T-helper 1 cell treated with Interleukin-12 subunit alpha and Interleukin-12 subunit beta and Interleukin-4 antibody, amounts not matched to agents 30 ng/mL and 1 ng/mL, for 36 hours (primary cell): Measurements from ENCODE around the gene HIRA. TPM values are rescaled to one million over a fixed set of nuclear protein-coding genes. Genes with fewer than 3 reads are reported as not detected.

Experiments
- intact Hi-C: fragments of 100-400 bp; cut with micrococcal nuclease; formaldehyde crosslinking; loops from one replicate; pipeline ENCODE4 v1.15.1; 2024
- total RNA-seq: library from RNA; stranded (reverse); gene quantifications from 2 replicates; pipeline ENCODE4 v1.2.3, GENCODE V29; 2022

HIRA gene
- total RNA-seq, 1 donor from 2014 or later = 46.5 TPM

DNA sequence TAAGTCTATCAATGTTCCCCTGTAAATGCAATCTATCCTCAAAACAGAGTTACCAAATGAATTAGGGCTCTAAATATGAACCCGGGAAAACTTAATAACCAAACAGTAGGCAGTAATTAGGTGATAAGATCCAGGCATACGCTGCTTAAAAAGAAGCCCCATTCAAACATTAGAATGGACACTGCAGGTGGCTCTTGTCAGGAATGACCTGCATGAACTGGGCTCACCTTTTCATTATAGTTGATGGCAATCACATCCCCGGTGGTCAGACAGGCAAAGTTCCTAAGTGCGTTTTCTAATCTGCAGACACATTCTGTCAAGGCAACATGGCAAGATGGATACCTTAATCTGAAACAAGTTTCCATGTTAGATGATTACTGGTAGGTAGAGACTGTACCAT is 33.4 kb upstream of the HIRA start:
- intact Hi-C loops = no loop called here

DNA sequence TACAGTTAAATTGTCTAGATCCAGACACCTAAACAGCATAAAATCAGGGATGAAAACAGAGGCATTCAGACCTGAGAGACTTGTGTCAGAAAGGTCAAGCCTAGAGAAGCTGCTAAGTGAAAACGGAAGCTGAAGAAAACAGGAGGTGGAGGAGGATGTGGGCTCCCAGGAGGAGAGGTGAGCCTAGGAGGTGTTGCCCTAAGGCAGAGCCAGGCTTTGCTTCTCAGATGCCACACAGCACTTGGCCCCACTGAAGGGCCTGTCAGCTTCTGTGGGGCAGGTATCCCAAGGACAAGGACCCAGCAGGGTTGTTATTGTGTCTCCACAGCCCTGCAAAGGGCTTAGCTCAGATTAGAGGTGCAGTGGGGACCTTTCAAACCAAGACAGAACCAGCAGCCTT is 33.0 kb upstream of the HIRA start:
- intact Hi-C loops = no loop called here

DNA sequence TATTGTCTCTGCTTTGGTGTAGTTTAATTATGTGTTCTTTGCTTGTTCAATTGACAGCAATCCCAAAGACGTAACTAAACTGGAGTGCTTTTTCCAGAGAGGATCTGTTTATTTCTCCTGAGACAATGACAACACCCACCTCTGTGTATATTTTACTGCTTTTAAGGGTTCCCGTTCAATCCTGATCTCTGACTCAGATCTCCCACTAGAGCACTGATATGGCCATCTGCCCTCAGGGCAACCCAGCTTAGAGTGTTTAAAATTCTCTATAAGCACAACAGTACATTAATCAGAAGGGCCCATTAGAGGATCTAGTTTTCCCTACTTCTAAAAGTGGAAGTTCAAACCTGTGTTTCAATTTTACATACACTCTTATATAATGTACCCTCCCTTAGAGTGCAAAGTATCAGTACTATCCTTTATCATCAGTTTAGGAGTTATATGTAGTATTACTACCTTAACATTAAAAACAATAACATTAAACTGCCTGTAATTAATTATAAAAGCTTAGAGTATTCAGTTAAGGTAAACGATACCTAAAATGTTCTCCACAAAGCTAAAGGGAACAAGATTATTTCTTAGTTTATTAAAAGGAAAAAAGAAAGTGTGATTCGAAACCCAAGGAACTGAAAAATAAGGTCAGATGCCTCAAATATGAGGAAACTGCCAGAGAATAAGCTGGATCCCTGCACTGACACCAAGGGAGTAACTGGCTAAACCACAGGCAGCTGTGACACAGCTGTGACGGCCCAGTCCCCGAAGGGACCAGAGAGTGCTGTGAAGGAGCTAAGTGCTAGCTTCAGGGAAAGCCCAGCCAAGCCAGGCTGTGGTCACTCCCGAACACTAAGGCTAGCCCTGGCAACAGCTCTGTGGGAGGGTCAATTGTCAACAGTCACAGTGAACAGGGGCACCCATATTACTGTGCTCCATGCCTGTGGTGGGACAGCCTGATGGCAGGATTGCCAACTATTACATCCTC is 32.2 kb upstream of the HIRA start:
- intact Hi-C loops = no loop called here

DNA sequence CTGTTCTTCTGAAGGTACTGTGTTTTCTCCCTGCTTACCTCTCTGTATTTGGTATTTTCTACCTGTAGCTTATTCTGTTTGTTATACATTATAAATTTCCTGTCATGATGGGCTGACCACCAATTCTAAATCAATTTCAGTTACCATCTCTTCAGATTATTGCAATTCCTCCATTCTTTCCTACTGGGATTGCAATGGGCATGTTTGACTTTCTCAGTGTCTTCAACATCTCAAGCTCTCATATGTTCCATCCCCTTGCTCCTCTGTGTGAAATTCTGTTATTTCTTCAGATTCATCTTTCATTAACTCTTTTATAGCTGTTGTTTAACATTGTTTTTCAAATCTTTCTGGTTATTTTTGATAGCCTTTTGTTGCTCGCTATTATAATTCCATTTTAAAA is 31.5 kb upstream of the HIRA start:
- intact Hi-C loops = no loop called here

DNA sequence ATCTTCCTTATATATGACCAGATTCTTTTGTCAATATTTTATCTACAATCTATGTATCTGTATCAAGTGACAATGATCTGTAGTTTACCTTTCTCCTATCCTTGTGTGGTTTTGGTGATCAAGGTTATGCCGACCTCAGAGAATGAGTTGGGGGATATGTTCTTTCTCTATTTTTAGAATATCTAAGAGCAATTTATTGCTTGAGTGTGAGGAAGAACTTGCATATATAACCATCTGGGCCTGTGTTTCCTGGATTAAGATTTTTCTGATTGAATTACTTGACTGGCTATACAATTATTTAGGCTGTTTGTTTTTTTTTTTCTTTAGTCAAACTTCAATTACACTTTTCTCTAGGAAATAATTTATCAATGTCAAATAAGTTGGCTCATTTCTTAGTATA is 30.0 kb upstream of the HIRA start:
- intact Hi-C loops = no loop called here

DNA sequence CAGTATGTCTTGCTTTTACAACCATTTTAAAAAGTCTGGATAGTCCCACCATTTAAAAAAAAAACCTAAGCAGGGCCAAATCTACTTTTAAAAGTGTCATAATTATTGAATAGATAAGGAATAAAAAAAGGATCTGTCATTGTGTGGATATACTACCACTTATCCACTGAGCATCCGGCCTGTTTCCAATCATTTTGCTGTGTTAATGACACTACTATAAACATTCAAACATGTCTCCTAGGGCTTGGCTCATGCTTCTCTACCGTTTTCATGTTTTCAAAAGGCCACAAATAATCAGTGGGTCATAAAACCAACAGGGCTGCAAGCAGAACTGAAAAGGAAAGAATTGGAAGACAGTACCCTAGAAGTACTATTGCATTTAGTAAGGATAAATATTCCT is 28.5 kb upstream of the HIRA start:
- intact Hi-C loops = no loop called here

DNA sequence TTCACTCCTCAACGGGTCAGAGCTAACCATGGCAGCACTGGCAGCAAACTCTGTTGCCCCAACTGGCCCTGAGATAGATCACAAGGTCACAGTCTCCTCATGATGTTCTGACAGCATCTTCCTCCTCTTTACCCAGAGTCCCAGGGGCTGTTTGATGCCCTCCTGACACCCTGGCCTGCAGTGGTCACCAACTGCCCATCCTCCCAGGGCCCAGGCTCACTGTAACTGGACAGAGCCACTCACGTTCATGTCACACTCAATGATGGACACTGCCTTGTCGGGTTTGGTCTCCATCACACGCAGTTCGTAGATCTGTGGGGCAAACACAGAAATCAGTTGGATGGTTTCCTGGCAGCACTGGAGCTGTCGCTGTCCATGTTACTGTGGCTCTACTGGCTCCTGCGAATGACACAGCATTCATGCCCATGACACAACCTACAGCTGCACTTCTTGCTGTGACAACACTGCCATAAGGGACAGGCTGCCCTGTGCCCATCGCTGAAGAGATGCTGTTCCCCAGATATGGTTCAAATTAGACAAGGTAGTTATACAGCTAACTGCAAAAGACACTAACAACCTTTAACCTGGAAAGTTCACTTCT is 26.4 kb upstream of the HIRA start:
- intact Hi-C loops = no loop called here

DNA sequence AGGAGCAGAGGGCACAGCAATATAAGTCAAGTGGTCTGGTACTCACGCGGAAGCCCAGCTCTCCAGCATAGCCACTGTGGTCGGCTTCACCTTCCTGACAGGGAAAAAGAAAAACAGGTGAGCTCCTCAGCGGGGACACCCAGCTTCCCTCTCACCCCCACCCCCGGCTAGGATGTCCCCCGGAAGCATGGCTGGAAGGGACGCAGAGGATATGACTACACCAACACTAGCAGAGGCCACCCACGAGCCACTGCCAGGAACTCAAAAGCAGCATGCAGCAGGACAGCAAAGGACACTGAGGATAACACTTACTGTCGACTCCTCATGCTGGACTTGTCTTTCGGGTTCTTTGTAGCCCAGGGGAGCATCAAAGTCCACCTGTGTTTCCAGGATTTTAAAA is 25.0 kb upstream of the HIRA start:
- intact Hi-C loops = no loop called here

DNA sequence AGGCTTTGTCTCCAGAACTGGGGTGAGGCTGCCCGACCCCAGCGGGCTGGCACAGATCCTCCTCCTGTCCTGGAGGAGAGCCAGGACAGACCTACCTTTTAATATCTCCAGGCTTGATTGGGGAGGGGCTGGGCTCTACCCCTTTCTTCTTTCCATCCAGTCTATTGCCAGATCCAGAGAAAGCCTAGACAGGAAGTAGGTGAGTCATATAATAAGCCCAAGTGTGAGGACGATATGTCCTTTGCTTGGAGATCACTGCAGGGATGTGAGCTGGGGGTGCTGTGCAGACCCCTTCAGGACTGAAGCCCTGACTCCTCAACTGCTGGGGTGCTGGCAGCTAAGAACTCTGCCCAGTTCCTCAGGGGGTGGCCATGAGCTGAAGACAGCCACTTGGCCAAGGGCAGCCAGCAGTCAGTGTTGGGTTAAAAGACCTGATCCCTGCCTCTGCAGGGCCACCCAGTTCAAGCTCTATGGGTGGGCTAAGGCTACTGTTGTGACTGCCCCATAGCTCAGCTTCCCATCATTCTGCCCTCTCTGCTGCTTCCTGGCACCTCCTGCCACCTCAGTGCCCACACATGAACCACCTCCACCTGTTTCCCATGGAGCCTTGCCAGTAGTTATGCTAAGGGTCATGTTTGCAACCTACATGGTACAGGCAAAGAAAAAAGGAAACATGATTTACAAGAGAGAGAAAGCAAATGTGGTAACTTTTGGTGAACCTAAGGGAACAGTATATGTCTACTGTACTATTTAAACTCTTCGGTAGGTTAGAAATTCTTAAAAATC is 24.2 kb upstream of the HIRA start:
- intact Hi-C loops = no loop called here

DNA sequence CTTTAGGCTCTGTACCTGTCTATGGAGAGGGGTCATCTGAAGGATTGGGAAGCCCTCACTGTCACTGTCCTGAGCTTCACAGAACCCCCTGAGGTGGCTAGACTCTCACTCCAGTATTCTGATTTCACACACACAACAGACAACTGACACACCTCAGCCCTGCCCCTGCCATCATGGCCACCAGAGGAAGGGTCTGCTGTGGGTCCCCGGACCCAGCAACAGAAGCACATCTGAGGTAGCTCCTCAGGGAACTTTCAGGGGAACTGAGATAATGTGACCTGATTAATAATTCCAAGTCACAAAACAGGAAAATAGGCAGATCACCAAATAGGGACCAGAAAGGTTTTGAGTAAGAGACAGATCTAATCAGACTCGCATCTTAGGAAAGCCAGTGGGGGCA is 23.5 kb upstream of the HIRA start:
- intact Hi-C loops = no loop called here

DNA sequence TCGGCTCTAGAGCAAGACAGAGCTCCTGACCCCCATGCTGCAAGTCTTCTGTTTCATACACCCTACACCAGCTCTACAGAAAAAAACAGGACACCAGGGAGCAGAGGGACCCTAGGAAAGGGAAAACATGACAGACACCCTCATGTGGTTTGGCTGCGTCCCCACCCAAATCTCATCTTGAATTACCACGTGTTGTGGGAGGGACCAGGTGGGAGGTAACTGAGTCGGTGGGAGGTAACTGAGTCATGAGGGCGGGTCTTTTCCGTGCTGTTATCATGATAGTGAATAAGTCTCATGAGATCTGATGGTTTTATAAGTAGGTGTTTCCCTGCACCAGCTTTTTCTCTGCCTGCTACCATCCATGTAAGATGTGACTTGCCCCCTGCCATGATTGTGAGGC is 22.6 kb upstream of the HIRA start:
- intact Hi-C loops = no loop called here

DNA sequence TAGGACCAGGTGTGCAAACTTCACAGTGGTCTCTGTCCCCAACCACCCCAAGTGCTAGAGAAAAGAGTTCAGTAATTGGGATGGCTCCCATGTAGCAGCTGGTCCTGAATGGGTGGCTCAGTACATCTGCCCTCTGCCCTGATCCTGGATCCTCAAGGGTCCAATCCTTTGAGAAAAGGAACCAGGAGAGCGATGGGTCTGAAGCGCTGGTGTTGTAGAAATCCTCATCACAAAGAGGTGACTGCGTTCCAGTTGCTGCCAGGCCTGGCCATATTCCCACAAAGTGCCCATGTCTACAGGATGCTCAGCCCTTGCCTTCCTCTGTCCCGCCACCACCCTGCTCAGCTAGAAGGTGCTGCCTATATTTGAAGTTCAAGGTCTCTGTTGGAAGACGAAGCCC is 22.2 kb upstream of the HIRA start:
- intact Hi-C loops = no loop called here

DNA sequence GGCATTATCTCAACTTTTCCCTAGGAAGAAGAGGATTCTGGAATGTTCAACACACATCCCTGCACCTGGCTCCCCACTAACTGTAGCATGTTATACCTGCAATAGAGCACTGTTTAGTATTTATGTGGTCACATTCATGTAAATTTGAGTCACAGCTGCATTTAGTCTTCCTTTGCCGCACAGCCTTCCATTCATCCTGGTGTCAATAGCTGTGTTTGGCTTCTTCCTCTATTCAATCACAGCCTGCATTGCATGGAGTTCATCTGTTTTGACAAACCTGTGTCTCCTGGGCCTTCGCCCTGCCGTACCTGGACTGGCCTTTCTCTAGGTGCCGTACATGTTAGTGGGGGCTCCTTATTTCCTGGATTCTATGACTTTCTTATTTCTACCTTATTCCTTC is 20.0 kb upstream of the HIRA start:
- intact Hi-C loops = no loop called here

DNA sequence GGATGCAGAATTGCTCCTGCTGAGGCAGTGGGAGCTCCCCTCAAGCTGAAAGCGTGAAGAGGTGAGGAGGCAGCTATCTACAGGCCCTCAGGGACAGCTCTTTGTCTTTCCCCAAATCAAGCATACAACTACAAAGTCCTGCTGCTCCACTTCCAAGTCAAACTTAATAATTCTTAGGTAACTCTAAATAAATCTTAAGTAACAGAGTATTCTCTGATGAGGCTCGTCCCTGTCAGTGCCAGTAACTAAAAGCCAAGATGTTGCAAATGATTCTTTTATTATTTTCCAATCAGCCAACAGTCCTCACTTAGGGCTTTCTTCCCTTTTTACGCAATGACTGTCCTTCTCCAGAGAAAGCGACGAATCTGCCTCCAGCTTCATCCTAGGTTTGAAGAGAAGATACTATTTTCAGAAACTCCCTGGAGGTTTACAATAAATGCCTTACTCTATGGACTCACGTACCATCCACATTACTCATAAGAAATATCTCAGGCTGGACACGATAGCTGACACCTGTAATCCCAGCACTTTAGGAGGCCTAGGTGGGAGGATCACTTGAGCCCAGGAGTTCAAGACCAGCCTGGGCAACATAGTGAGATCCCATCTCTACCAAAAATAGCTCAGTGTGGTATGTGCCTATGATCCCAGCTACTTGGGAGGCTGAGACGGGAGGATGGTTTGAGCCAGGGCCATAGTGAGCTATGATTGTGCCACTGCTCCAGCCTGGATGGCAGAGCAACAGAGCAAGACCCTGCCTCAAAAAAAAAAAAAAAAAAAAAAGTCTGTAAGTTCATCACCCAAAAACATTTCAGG is 19.0 kb upstream of the HIRA start:
- intact Hi-C loops = no loop called here

DNA sequence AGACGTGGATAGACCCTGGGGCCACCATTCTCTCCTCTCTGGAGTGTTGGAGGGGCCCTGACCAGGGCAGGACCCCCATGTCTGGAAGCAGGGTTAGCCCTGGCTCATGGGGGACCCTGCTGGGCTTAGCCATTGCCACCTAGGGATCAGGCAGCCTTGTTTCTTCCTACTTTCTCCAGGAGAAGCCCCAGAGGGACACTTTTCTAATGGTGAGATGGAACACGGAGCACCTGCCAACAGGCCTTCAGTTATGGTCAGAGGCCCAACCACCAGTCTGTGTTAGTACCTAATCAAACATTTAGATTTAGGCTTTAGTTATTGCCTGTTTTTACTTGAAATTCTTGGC is 17.9 kb upstream of the HIRA start:
- intact Hi-C loops = no loop called here

DNA sequence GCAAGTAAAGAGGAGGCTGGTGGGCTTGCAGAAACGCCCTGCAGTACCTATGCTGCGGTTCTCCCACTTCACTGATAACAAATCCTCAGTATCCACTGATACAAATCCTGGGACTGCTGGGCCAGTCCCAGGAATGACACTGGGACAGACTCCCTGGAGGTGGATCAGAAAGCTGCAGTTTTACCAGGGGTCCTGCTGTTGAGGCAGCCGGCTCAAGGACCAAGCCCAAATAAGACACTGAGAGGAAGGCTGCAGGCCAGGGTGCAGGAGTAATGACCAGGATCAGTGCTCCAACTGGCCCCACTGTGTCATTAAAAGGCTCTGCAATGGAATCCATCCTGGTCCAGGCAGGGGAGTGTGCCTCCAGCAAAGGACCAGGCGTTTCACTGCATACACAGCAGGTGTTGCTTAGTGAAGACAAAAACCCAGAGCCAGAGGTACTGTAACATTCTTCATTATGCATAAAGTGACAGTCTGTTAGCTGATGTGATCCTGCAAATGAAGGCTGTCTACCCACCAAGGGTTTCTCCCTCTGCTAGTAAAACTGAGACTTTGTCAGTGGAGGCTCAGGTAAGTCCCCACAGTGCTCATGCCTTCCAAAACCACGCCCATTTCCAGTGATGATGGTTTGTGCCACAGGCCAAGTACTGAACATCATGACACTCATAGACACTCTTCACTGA is 17.3 kb upstream of the HIRA start:
- intact Hi-C loops = no loop called here

DNA sequence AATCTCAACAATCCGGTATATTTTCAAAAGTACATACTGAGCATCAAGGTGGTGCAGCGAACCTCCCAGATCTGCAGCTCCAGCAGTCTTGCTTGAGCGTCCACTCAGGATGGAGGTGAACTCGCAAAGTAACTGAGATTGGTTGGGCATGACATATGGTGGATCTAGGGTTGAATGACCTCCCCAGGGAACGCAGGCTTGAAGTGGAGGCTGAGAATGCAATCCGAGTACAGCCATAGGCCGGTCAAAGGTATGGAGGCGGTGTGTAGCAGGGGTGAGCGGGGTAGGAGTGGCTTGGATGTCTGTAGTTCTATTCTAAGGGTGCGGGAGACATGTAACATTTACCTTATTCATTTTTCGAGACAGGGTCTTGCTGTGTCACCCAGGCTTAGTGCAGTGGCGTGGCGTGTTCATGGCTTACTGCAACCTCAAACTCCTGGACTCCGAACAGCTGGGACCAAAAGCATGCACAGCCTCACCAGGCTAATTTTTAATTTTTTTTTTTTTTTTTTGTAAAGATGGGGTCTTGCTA is 16.6 kb upstream of the HIRA start:
- intact Hi-C loops = no loop called here

DNA sequence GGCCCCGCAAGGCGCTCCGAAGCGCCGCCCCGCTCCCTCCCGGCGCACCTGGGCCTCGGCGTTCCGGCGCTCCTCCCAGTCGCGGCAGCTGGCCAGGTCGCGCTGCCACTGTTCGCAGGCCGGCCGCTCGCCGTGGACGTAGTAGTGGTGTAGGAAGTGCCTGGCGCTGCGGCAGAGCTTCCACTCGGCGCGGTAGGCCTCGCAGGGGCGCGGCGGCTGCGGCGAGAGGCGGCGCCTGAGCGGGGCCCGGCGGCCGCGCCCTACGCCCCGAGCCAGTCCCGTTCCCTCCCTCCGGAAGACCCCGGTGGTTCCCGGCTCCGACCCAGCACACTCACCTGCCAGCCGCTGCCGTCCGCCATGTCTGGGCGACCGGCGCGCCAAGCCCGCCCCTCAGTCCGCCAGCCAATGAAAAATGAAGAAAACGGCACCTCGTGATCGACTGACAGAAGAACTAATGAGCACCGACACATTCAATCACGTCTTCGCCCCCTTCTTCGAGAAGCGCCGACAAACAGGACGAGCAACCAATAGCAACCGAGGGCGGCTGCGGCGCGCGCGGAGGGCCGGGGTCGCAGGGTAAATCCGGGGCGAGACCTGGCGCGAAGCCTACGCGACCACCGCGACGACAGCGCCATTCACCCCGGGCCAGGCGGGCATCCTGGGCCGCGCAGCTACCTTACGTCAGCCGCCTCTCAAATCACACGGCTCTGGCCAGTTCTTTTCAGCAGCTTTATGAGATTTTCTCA is 16.0 kb upstream of the HIRA start, which contains the start of gene C22orf39:
TSS of gene C22orf39 (minus strand) at position 382 of the 746 bp plus-strand sequence. CDS start at position 359, 23 bp downstream.
- intact Hi-C loops = loop anchor here (1.0 kb wide), 7 partner anchors 15 to 325 kb away; partner anchors contain the start of genes CDC45, CLTCL1, DGCR2 and ESS2

DNA sequence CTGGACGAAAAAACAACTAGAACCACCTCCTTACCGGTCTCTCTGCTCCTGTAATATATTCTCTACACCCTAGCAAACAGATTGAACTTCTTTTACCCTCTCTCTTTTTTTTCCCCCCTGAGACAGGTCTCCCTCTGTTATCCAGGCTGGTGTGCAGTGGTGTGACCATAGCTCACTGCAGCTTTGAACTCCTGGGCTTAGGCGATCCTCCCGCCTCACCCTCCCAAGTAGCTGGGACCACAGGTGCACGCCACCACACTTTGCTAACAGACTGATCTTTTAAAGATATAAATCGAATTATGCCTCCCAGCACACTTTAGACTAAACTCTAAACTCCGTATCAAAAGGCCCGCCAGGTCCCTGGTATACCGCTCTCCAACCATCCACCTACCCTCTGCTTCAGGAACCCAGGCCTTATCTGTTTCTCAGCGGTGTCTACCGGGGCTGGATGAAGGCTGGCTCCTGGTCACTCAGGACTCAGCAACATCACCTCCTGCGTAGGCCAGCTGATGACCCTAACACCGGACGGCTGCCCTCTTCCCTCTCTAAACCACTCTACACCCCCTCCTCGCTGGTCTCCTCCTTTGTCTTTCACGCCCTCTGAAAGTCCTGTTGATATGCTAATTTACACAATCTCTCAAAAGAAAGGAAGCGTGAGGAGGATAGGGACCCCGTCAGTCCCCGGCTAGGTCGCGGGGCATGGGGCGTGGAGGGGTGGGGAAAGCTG is 15.2 kb upstream of the HIRA start:
- intact Hi-C loops = loop anchor here (1.0 kb wide), 7 partner anchors 14 to 324 kb away; partner anchors contain the start of genes CDC45, CLTCL1, DGCR2 and ESS2
